Pancreas (tissue), 10 donors: ENCODE results near the gene PXYLP1. TPM values are rescaled to one million over a fixed set of nuclear protein-coding genes. Genes with fewer than 3 reads are reported as not detected.

Experiments used
- ATAC-seq, 4 donors: fragments of 200-7000 bp; cut with Tn5 transposase; one replicate each; pipeline versions ENCODE4 v1.8.0 to v1.9.1; 2020; ENCODE audit warnings: mild to moderate bottlenecking in 4 of 4, moderate library complexity in 4 of 4
- DNase-seq, 6 donors: peaks; one replicate each; pipeline ENCODE4 v3.0.0-alpha.2; 2020
- FAIRE-seq: peaks from 2 replicates; lab custom pipeline; 2012; peaks lifted over from hg19 to GRCh38; lab: Jason Lieb, UNC
- H3K27ac ChIP-seq, 4 donors: fragments of 200-600 bp; sonication (generic); 1 replicate in 3 of 4; 2 replicates in 1 of 4; pipeline versions ENCODE4 v1.5.0 to v1.8.0; 2020
- H3K27me3 ChIP-seq, 4 donors: fragments of 200-600 bp; one replicate each; pipeline ENCODE4 v1.8.0; 2021
- H3K36me3 ChIP-seq, 3 donors: fragments of 200-600 bp; sonication (generic) in 1 of 3; one replicate each; pipeline versions ENCODE4 v1.5.0 to v1.8.0; 2020 to 2021
- H3K4me1 ChIP-seq, 3 donors: fragments of 200-600 bp; one replicate each; pipeline ENCODE4 v1.8.0; 2021
- H3K4me3 ChIP-seq, 4 donors: fragments of 200-600 bp; sonication (generic) in 2 of 4; one replicate each; pipeline versions ENCODE4 v1.5.0 to v1.8.0; 2020 to 2021
- H3K9me3 ChIP-seq, 4 donors: fragments of 200-600 bp; one replicate each; pipeline ENCODE4 v1.8.0; 2021
- CTCF ChIP-seq, 4 donors: fragments of 200-600 bp; sonication (generic) in 3 of 4; IDR thresholded peaks; one replicate each; pipeline versions ENCODE4 v1.5.0 to v1.8.0; 2021; ENCODE audit warnings: antibody characterized with exemption in 4 of 4
- WGBS, 2 donors: extraction: QIAGEN DNeasy Blood & Tissue Kit; methylation state at CpG; one replicate each; pipeline ENCODE4 v1.1.7; 2013; 5-methylcytosine and 5-hydroxymethylcytosine counted together
- intact Hi-C, 3 donors: fragments of 100-400 bp; cut with DNase I; formaldehyde crosslinking; loops; one replicate each; pipeline versions ENCODE4 v1.11.1 to v1.14.2; 2022
- polyA plus RNA-seq, 2 donors: library from polyadenylated mRNA; stranded (reverse); fragments of 200-250 nt; gene quantifications; one replicate each; pipeline ENCODE4 v1.2.3, GENCODE V29; 2013
- total RNA-seq, 6 donors: library from RNA; stranded (reverse); fragmentation: NEBNext Ultra II Directional in 4 of 6; extraction: Animal tissue kit (Norgen Biotek cat#: 25700) in 4 of 6; gene quantifications; one replicate each; pipeline versions ENCODE4 v1.2.1 to v1.2.4, GENCODE V29; 2021 to 2023
- donor health status: healthy with polysubstance abuse.
- donor health status: DM: no; HTN: no; CAD: no; lungs with moderate emphysema.
- donor health status: DM: no; HTN: no; CAD: no.
- donor health status: control.
- donor health status: control.
- donor health status: Bipolar disorder and iron deficiency.
- donor health status: DM: yes; HTN: yes; CAD: no.
- donor health status: DM: no; HTN: no; CAD: no.
- donor health status: DM: no; HTN: no; CAD: no.
- donor health status: DM: yes; HTN: yes; CAD: no.

Gene PXYLP1
- total and polyA plus RNA-seq, 8 donors: 6.0 to 11.6 (median 7.7) TPM

- Histone ChIP-seq H3K9me3 (no peaks in the 10 kb centered on the region), H3K27ac (no peak overlapping the region), H3K27me3 (no peaks in the 10 kb centered on the region), H3K4me1 (peaks cover 0 to 3% (median 0%) of the 10 kb centered on the region in 3 donors), H3K36me3 (no peaks in the 10 kb centered on the region), H3K4me3 (no peak overlapping the region)
- intact Hi-C loops: no loop called here
- DNase-seq: no peak
- no peak for ATAC-seq
- WGBS, 2 donors: 48 to 70% methylated on average over 2 of the region's 2 CpGs
- FAIRE-seq: no peak
- no peak for TF ChIP-seq CTCF (IDR thresholded peaks at IDR 0.05)
These were observed 43.9 kb downstream of the PXYLP1 start for GRCh38 chr3:141275511-141275910.

- intact Hi-C loops: no loop called here
- Histone ChIP-seq H3K36me3 (no peaks in the 10 kb centered on the region), H3K27ac (no peak overlapping the region), H3K4me3 (no peak overlapping the region), H3K4me1 (peaks cover 0 to 2% (median 0%) of the 10 kb centered on the region in 3 donors), H3K27me3 (no peaks in the 10 kb centered on the region), H3K9me3 (no peaks in the 10 kb centered on the region)
- WGBS, 2 donors: 94 to 95% methylated on average over 7 of the region's 7 CpGs
- ATAC-seq (no peak), DNase-seq (no peak), FAIRE-seq (no peak)
- no peak for TF ChIP-seq CTCF (IDR thresholded peaks at IDR 0.05)
These were observed 44.3 kb downstream of the PXYLP1 start for GRCh38 chr3:141275973-141276372.

- Histone ChIP-seq H3K4me3 (no peak overlapping the region), H3K9me3 (no peaks in the 10 kb centered on the region), H3K27ac (no peak overlapping the region), H3K4me1 (no peaks in the 10 kb centered on the region), H3K27me3 (no peaks in the 10 kb centered on the region), H3K36me3 (no peaks in the 10 kb centered on the region)
- no peak for TF ChIP-seq CTCF (IDR thresholded peaks at IDR 0.05)
- FAIRE-seq: no peak
- DNase-seq: no peak
- ATAC-seq: no peak
- 81 to 85% methylated on average over 9 of the region's 9 CpGs for WGBS, 2 donors
- intact Hi-C loops: no loop called here
These were observed 44.8 kb downstream of the PXYLP1 start for GRCh38 chr3:141276398-141276797.

GRCh38 chr3:141277451-141277850 lies 45.8 kb downstream of the PXYLP1 start:
- FAIRE-seq: no peak
- Histone ChIP-seq H3K4me1 (no peaks in the 10 kb centered on the region), H3K27ac (no peak overlapping the region), H3K4me3 (no peak overlapping the region), H3K27me3 (no peaks in the 10 kb centered on the region), H3K36me3 (no peaks in the 10 kb centered on the region), H3K9me3 (no peaks in the 10 kb centered on the region)
- 68 to 74% methylated on average over 6 of the region's 6 CpGs for WGBS, 2 donors
- no peak for DNase-seq
- intact Hi-C loops: no loop called here
- ATAC-seq: no peak
- TF ChIP-seq CTCF (IDR thresholded peaks at IDR 0.05): no peak

GRCh38 chr3:141278196-141279076 lies 46.8 kb downstream of the PXYLP1 start:
- Histone ChIP-seq H3K4me3 (no peak overlapping the region), H3K27ac (no peak overlapping the region), H3K36me3 (no peaks in the 10 kb centered on the region), H3K4me1 (no peaks in the 10 kb centered on the region), H3K9me3 (no peaks in the 10 kb centered on the region), H3K27me3 (no peaks in the 10 kb centered on the region)
- TF ChIP-seq CTCF (IDR thresholded peaks at IDR 0.05): no peak
- intact Hi-C loops: no loop called here
- FAIRE-seq (no peak), DNase-seq (no peak), ATAC-seq (no peak)
- 87 to 91% methylated on average over 17 of the region's 17 CpGs for WGBS, 2 donors
